Measurements from ENCODE around the gene FBXO42. TPM values are rescaled to one million over a fixed set of nuclear protein-coding genes. Genes with fewer than 3 reads are reported as not detected.
A peak's percentile ranks its signal among the peaks of the same experiment; 100 is the strongest.

FBXO42 gene
- total RNA-seq, 1 donor from 2014 or later = 18.8 TPM

DNA sequence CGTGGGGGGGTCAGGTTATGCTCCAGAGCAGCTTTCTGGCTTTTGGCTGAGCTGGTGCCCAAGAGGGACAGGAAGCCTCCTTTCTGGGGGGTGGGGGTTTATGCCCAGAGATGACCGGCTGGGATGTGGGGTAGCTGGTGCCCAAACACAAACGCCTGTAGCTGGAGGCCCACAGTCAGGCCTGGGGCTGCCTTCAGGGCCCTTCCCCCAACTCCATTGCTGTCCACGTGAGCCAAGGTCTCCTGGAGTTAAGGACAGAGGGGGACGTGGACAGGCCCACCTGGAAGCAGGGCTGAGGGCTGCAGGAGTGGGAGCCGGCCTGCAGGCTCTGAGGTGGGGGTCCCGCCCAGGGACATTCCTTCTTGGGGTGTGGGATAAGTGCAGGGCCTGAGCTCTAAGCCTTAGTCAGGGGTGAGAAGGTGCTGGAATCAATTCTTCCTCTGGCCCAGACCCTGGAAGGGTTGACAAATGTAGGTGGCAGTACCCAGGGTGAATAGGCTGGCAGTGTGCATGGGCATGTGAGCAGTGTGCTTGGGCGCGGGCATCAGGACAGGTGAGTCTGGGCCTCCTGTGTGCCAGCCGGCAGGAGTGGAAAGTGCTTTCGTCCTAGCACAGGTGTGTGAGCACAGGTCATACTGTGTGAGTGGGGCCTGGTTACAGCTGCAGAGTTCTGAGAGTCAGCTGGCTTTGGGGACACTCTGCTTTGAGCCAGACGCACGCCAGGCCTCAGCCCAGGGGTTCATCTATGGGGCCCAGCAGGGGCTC is 122.1 kb downstream of the FBXO42 start:
- no peak overlapping the region for H3K27ac ChIP-seq
- peaks cover 40% of the 10 kb centered on the region for H3K27me3 Mint-ChIP-seq (ENCODE audit: insufficient read depth, low read depth)
- no peaks in the 10 kb centered on the region for H3K9me3 ChIP-seq (ENCODE audit: low read depth)
- peaks cover 21% of the 10 kb centered on the region for H3F3A ChIP-seq (ENCODE audit: low read depth)
- no peak overlapping the region for H3K4me3 ChIP-seq
- H2AFZ ChIP-seq (replicated peaks) = no peak overlapping the region
- no peak overlapping the region for H3K9ac ChIP-seq
- H3K4me2 ChIP-seq = no peak overlapping the region
- no peak overlapping the region for H3K27ac Mint-ChIP-seq
- no peaks in the 10 kb centered on the region for H3K9me3 Mint-ChIP-seq
- no peaks in the 10 kb centered on the region for H3K79me2 ChIP-seq (ENCODE audit: low read depth)
- DNase-seq (ENCODE audit: low spot score) = no peak
- H3K27me3 ChIP-seq = peaks cover 53% of the 10 kb centered on the region
- peaks cover 20% of the 10 kb centered on the region for H3K4me1 Mint-ChIP-seq
- peaks cover 29% of the 10 kb centered on the region for H4K20me1 ChIP-seq (ENCODE audit: low read depth)
- peaks cover 1% of the 10 kb centered on the region for H3K36me3 Mint-ChIP-seq
- no peak overlapping the region for H3K4me3 Mint-ChIP-seq
- peaks cover 13% of the 10 kb centered on the region for H3K4me1 ChIP-seq
- TF ChIP-seq, protein P1, sequence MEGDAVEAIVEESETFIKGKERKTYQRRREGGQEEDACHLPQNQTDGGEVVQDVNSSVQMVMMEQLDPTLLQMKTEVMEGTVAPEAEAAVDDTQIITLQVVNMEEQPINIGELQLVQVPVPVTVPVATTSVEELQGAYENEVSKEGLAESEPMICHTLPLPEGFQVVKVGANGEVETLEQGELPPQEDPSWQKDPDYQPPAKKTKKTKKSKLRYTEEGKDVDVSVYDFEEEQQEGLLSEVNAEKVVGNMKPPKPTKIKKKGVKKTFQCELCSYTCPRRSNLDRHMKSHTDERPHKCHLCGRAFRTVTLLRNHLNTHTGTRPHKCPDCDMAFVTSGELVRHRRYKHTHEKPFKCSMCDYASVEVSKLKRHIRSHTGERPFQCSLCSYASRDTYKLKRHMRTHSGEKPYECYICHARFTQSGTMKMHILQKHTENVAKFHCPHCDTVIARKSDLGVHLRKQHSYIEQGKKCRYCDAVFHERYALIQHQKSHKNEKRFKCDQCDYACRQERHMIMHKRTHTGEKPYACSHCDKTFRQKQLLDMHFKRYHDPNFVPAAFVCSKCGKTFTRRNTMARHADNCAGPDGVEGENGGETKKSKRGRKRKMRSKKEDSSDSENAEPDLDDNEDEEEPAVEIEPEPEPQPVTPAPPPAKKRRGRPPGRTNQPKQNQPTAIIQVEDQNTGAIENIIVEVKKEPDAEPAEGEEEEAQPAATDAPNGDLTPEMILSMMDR (IDR thresholded peaks at IDR 0.05) = no peak
- TF ChIP-seq EZH2phosphoT487 (IDR thresholded peaks at IDR 0.05) = no peak
- no peak for TF ChIP-seq EZH2 (IDR thresholded peaks at IDR 0.05)
- H3K36me3 ChIP-seq = no peaks in the 10 kb centered on the region

- Histone ChIP-seq H4K20me1 (ENCODE audit: low read depth) (peaks cover 29% of the 10 kb centered on the region), H2AFZ (replicated peaks) (no peak overlapping the region)
- no peak overlapping the region for H3K27ac Mint-ChIP-seq
These were observed 125.6 kb downstream of the FBXO42 start for GRCh38 chr1:16226490-16227179.

DNA sequence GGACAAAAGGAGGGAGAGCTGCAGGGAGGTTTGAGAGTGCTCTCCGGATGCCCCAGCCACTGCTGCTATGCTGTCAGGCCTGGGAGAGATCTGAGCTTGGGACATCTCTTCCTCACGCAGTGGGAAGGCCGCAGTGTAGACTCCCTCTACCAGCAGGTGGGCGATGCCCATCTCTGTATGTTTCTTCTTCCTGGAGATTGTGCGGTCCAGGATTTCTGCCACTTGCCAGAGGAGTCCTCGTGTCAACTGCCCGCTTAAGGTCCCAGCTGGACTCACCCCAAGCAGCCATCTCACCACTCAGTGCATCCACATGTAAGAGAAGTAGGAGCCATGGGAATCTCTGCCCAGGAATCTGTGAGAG is 126.2 kb downstream of the FBXO42 start:
- H3K27me3 ChIP-seq = peaks cover 93% of the 10 kb centered on the region

More at GRCh38 chr1:16226490-16227179, 125.6 kb downstream of the FBXO42 start:
- Histone ChIP-seq H3K36me3 (no peaks in the 10 kb centered on the region), H3K79me2 (ENCODE audit: low read depth) (no peaks in the 10 kb centered on the region), H3K27me3 (peaks cover 88% of the 10 kb centered on the region), H3K9me3 (ENCODE audit: low read depth) (no peaks in the 10 kb centered on the region), H3F3A (ENCODE audit: low read depth) (peaks cover 21% of the 10 kb centered on the region), H3K9ac (no peak overlapping the region), H3K4me1 (peaks cover 13% of the 10 kb centered on the region), H3K27ac (no peak overlapping the region), H3K4me3 (peak overlapping the region; percentile 29), H3K4me2 (peak overlapping the region; percentile 64)
- TF ChIP-seq, protein P1 (IDR thresholded peaks at IDR 0.05) = no peak
- TF ChIP-seq EZH2phosphoT487 (IDR thresholded peaks at IDR 0.05) (no peak), EZH2 (IDR thresholded peaks at IDR 0.05) (no peak)
- DNase-seq (ENCODE audit: low spot score) = peak; percentile 70
- H3K9me3 Mint-ChIP-seq = no peaks in the 10 kb centered on the region
- H3K27me3 Mint-ChIP-seq (ENCODE audit: insufficient read depth, low read depth) = peaks cover 52% of the 10 kb centered on the region
- no peaks in the 10 kb centered on the region for H3K36me3 Mint-ChIP-seq
- H3K4me3 Mint-ChIP-seq = peak overlapping the region; percentile 83
- H3K4me1 Mint-ChIP-seq = peaks cover 23% of the 10 kb centered on the region

More for the DNA sequence above, 126.2 kb downstream of the FBXO42 start:
- no peak overlapping the region for H2AFZ ChIP-seq (replicated peaks)
- peaks cover 13% of the 10 kb centered on the region for H3K4me1 ChIP-seq
- H3F3A ChIP-seq (ENCODE audit: low read depth) = peaks cover 21% of the 10 kb centered on the region
- H3K4me2 ChIP-seq = peak overlapping the region; percentile 64
- no peaks in the 10 kb centered on the region for H3K36me3 ChIP-seq
- no peak overlapping the region for H3K9ac ChIP-seq
- H3K27ac ChIP-seq = no peak overlapping the region
- no peak for DNase-seq (ENCODE audit: low spot score)
- H3K9me3 Mint-ChIP-seq = no peaks in the 10 kb centered on the region
- H3K4me3 Mint-ChIP-seq = peak overlapping the region; percentile 83
- no peaks in the 10 kb centered on the region for H3K36me3 Mint-ChIP-seq
- TF ChIP-seq, protein P1 (IDR thresholded peaks at IDR 0.05) = no peak
- TF ChIP-seq EZH2phosphoT487 (IDR thresholded peaks at IDR 0.05) (no peak), EZH2 (IDR thresholded peaks at IDR 0.05) (no peak)
- H3K4me3 ChIP-seq = peak overlapping the region; percentile 29
- peaks cover 52% of the 10 kb centered on the region for H3K27me3 Mint-ChIP-seq (ENCODE audit: insufficient read depth, low read depth)
- H3K4me1 Mint-ChIP-seq = peaks cover 23% of the 10 kb centered on the region
- H3K9me3 ChIP-seq (ENCODE audit: low read depth) = no peaks in the 10 kb centered on the region
- H3K27ac Mint-ChIP-seq = no peak overlapping the region
- H4K20me1 ChIP-seq (ENCODE audit: low read depth) = peaks cover 29% of the 10 kb centered on the region
- H3K79me2 ChIP-seq (ENCODE audit: low read depth) = no peaks in the 10 kb centered on the region
